GM21717 (cell line): ENCODE measurements around the gene ATG4B.
A peak's percentile ranks its signal among the peaks of the same experiment; 100 is the strongest.

Experiments used
- ATAC-seq: cut with Tn5 transposase; IDR thresholded peaks from one replicate; pipeline ENCODE4 v1.9.1; 2021; ENCODE audit warnings: mild to moderate bottlenecking, moderate library complexity; ENCODE audit not compliant: unreplicated experiment

ATG4B gene

GRCh38 chr2:241680827-241681599 lies 43.5 kb downstream of the ATG4B start:
- no peak for ATAC-seq

GRCh38 chr2:241686324-241686649 lies 48.8 kb downstream of the ATG4B start:
- peak; percentile 14 for ATAC-seq

- ATAC-seq: peak; percentile 93
Measured at GRCh38 chr2:241686650-241687425, 49.3 kb downstream of the ATG4B start, which contains the start of gene DTYMK. TSS of gene DTYMK (minus strand) at chr2:241686815. CDS start at chr2:241686783, 32 bp downstream.

- no peak for ATAC-seq
Measured at GRCh38 chr2:241689306-241689705, 51.8 kb downstream of the ATG4B start.

GRCh38 chr2:241690202-241690717 lies 52.8 kb downstream of the ATG4B start:
- no peak for ATAC-seq

- no peak for ATAC-seq
Measured at GRCh38 chr2:241692448-241692847, 55.0 kb downstream of the ATG4B start.

- no peak for ATAC-seq
Measured at GRCh38 chr2:241695651-241696050, 58.2 kb downstream of the ATG4B start.

- ATAC-seq: no peak
Measured at GRCh38 chr2:241701149-241701398, 63.6 kb downstream of the ATG4B start.

- peak; percentile 55 for ATAC-seq
Measured at GRCh38 chr2:241701399-241702154, 64.1 kb downstream of the ATG4B start, which contains the start of gene ING5. TSS of gene ING5 (plus strand) at chr2:241702039. CDS start at chr2:241702066, 27 bp downstream.

GRCh38 chr2:241702155-241703031 lies 64.9 kb downstream of the ATG4B start:
- peak; percentile 62 for ATAC-seq

- peak; percentile 0 for ATAC-seq
Measured at GRCh38 chr2:241703032-241703604, 65.6 kb downstream of the ATG4B start.

GRCh38 chr2:241706537-241706936 lies 69.0 kb downstream of the ATG4B start:
- no peak for ATAC-seq

GRCh38 chr2:241708879-241709278 lies 71.4 kb downstream of the ATG4B start:
- no peak for ATAC-seq

GRCh38 chr2:241719093-241719492 lies 81.6 kb downstream of the ATG4B start:
- ATAC-seq: no peak

GRCh38 chr2:241720099-241720498 lies 82.6 kb downstream of the ATG4B start:
- ATAC-seq: no peak

- no peak for ATAC-seq
Measured at GRCh38 chr2:241720560-241720959, 83.1 kb downstream of the ATG4B start.

GRCh38 chr2:241721852-241722251 lies 84.4 kb downstream of the ATG4B start:
- ATAC-seq: no peak

- no peak for ATAC-seq
Measured at GRCh38 chr2:241722896-241723454, 85.5 kb downstream of the ATG4B start.
